Fibroblast of gingiva (primary cell): ENCODE data around the gene NAXD.
"Not testable (repeated sequence)": the region's sequence is repeated elsewhere in the genome, so short reads cannot be mapped to it uniquely, and the experiment has no call there.

Experiments
- DNase-seq: peaks from one replicate; pipeline ENCODE4 v3.0.0-alpha.2; 2011; ENCODE audit warnings: low read depth

NAXD gene

DNA sequence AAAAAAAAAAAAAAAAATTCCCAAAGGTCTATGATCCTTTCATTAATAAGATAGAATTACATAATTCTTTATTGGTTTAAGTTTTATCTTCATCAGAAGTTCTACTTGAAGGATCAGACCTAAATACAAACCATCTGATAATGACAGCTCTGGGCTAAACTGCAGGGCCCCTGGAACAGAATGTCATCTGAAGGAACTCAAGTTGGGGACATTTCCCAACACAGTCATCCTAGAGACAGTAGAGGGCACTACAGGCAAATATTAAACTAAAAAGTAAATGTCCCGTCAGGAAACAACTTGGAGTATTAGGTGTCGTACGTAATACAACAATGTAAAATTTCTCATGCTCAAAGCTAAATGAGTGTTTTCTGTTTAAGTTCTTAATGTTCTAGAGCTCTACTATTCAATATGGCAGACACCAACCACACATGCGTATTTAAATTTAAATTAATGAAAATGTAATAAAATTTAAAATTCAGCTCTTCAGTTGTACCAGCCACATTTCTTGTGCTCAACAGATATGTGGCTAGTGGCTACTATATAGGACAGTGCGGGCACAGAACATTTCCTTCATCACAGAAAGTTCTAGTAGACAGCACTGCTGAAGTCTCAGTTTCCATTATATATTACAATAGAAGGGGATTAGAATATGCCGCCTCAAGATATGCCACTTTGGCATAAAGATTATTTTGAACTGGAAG lies 21.8 kb upstream of the NAXD start:
- DNase-seq: peak; percentile 55

DNA sequence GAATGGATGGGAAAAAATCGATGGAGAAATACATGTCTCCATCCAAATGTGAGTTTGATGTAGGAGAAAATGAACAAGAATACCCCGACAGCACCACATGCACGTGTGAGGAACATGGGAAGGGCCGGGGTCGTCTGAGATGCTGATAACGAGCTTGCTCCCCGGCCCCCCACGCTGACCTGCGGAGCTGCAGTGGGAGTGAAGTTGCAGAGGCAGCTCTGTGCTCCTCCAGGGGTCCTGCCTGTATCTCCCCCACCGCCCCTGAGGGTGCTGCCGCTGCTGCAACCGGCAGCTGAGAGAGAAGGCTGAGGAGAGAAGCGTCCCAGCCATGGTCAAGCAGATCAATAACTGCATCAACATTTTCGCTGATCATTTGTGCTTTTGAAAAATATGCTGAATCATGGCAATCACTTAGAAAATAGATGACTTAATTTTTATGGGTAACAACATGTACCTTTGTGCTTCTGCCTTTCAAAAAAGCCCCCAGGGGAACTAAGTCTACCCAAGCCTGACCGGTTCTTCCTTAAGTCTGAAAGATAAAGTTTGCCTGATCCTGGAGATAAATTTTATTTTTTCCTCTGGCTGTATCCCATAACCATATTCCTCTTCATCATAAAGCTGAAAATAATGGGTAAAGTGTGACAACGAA lies 18.2 kb upstream of the NAXD start:
- DNase-seq: no peak

DNA sequence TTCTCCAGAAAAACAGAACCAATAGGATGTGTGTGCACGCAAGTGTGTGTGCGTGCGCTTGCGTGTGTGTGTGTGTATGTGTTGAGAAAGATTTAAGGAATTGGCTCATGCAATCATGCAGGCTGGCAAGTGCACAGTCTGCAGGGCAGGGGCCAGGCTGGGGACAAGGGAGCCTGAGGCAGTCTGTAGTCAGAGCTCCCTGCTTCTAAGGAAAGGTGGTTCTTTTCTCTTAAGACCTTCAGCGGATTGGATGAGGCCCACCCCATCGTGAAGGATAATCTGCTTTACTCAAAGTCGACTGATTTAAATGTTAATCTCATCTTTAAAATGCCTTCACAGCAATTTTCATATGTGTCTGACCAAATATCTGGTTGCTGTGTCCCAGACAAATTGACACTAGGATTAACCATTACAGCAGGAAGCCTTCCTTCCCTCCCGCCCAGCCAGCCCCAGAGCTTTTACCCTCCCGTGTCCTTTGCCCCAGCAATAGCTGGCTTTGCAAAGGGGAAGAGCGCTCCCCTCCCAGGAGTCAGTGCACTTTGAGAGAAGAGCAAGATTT lies 15.0 kb upstream of the NAXD start:
- DNase-seq: no peak

DNA sequence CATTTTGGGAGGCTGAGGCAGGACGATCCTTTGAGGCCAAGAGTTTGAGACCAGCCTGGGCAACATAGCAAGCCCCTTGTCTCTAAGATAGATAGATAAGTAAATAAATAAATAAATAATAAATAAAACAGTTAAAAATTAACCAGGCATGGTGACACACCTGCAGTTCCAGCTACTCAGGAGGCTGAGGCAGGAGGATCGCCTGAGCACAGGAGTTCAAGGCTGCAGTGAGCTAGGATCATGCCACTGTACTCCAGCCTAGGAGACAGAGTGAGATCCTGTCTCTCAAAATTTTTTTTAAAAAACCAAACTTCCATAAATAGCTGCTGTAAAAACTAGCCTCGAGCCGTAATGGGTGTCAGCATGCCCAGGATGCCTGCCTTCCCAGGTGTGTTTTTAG lies 14.4 kb upstream of the NAXD start:
- no peak for DNase-seq

DNA sequence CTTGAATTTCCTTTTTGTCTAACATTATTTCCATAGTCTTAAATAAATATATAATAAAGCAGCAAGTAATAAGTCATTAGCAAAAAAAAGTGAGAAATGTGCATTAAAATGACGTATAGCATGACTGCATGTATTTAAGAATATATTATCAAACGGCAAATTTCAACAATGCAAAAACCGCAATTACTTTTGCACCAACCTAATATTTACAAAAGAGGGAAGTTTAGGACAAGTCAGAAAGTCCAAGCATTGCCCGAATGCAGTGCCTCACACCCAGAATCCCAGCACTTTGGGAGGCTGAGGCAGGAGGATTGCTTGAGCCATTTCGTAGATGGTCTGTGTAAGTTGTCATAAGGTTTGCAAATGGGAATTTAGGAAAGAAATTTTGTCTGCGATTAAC lies 10.2 kb upstream of the NAXD start:
- no peak for DNase-seq

DNA sequence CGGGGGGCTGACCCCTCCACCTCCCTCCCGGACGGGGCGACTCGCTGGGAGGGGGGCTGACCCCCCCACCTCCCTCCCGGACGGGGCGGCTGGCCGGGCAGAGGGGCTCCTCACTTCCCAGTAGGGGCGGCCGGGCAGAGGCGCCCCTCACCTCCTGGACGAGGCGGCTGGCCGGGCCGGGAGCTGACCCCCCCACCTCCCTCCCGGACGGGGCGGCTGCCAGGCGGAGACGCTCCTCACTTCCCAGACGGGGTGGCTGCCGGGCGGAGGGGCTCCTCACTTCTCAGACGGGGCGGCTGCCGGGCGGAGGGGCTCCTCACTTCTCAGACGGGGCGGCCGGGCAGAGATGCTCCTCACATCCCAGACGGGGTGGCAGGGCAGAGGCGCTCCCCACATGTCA lies 9.1 kb upstream of the NAXD start:
- not testable (repeated sequence) for DNase-seq

DNA sequence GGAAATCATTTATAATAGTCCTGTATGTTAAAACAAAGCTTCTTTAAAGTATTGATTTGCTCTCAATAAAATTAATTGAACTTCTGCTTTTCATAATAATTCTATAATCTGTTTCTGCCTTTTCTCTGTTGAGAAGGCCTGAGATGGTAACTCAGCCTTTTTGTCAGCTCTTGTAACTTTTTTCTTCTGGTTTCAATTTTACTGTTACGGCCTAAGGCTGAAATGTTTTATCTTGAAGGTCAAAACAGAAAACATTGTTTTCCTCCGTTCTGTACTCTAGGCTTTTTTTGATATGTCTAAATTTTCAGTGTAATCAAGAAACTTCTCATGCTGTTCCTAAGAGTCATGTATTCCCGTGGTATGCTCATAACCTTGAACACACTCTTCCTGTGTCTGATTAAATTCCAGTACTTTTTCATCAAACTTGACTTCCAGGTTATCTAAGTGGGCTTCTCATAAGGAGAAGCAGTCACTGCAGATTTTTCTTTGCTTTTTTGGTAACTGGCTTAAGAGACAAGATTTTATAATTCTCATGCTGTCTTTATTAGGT lies 7.6 kb upstream of the NAXD start:
- DNase-seq: no peak

DNA sequence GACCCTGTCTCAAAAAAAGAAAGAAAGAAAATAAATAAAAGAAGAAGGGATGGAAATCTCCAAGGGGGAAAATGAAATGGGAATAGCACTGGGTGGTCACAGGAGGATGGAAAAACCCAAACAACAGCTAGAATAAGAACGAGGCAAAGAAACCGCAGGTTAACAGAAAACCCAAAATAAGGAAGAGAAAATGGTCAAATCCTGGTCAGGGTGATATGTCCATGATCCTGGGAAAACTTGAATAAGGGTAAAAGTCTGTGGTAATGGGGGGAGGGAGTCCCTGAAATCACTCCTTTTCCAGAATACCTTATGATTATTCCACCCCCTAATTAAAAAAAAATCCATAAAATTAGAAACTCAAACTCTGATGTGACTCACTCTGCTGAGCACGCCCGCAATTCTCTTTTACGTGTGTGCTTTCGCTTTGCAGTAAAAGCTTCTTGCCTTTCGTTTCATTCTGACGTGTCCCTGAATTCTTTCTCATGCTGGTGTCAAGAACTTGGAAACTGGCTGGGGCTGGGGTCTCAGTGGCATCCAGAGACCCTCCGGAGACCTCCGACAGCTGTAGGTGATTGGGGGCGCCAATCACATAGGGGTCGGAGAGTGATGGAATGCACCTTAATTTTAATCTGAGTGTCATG lies 4.3 kb upstream of the NAXD start:
- no peak for DNase-seq

DNA sequence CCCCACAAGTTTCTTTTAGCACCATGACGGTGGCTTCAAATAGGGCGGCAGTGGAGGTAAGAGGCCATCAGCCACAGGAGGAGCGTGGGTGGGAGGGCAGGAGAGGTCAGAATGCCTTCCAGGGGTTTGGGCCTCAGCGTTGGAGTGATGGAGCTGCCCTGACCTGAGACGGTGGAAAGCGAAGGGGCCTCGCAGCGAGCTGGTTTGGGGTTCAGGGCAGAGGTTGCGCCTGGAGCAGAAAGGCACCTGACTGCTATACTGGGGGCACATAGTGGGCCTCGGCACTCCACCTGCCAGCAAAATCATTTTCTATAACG lies 382 bp upstream of the NAXD start:
- no peak for DNase-seq

DNA sequence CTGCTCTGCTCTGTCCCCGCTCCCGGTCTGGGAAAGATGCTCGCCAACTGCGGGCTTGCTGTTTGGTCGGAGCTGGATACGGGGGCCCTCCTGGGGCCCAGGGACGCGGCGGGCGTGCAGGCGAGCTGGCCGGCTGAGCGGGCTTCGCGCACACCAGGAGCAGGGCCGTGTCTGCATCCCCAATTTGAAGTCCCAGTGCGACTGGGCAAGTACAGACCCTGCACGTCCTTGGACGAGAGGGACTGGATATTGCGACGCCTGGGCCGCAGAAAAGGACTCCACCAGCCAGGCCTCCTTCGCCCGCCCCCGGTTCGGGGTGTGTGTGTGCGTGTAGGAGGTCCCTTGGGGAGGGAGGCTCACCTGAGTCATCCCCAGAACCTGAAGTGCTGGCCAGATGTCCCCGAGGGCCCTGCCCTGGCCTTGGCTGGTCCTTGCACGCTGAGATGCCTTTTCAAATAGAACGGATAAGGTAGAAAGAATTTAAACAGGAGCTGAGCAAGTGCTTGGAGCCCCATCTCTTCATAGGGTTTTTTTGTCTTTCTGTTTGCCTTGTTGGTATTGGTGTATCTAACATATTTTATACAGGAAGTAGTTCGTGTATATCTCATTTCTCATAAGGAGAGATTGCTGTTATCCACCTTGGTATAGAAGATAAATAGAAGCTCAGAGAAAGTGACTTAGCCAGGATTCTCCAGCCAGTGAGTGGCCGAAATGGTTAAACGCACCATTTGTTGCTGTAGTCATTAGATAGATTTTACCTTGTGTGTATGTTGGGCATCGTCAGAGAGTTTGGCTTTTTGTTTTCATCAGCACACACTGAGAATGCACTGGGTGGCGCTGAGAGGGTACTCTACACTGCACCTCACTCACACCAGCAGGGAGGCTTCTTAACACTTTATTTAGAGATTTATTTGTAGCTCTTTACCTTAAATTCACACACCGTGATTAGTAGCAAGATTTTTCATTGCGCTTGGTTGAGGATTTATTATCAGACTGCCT lies 1.1 kb downstream of the NAXD start:
- peak; percentile 53 for DNase-seq

DNA sequence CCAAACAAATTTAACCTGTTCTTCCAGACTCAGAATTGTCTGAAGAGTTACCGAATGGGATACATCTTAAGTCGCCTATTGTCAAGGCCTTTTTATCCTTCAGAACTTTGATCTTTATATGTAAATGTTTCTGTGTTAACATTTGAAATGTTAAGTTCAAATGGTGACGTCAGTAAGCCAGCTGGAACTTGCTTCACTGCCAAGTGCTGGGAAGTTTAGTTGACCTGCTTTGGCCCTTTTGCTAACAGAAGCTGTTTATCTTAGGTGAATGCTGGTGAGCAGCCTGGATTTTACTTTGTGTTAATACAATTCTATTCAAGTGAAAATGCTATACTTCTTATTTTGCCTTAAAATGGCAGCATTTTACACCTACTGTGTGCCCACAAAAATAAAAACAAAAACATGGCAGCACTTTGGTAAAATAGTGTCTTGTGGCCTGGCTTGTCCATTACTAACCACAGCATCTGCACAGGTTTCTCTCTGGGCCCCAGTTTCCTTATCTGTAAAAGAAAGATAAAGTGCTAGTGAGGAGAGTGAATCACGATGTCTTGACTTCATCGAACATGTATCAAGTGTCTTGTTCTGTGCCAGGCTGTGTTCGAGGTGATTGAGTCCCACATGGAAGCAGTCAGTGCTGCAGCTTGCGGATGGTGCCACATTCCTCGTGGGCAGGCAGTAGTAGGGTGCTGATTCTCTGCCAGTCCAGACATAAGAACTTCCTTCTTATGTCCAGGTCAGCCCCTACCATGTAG lies 2.2 kb downstream of the NAXD start:
- peak; percentile 65 for DNase-seq

DNA sequence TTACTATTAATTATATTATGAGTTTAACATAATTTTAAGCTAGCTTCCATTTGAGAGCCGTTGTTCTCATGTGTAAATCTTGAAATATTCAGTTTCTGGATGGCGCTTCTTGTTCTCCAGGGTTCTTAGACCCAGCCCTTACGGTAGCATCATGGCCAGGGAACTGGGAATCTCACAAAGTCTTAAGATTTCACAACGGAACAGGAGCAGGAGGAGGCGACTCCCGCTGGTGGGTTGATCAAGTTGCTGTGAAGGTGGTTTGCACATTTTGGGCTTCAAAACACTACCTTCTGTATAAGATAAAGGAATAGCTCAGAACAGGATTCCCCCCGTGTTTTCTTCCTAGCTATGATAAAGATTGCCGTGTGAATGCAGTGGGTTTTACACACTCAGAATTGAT lies 2.8 kb downstream of the NAXD start:
- peak; percentile 52 for DNase-seq

DNA sequence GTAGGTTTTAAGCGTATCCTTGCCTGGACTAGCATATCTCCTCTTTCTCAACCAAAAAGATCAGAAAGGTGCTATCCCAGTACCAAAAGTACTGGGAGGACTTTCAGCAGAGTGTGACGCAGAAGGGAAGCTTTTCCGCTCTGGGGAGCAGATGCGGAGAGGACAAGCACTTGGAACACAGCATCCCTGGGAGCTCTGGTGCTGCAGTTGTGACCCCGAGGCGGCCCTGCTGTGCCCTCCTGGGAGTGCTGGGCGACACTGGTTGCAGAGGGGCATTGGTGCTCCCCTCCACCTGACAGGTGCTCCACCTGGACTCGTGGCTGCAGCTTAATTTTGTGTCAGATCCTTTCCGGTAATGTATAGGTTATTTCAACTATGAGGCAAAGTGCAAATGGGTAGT lies 3.4 kb downstream of the NAXD start:
- DNase-seq: no peak

DNA sequence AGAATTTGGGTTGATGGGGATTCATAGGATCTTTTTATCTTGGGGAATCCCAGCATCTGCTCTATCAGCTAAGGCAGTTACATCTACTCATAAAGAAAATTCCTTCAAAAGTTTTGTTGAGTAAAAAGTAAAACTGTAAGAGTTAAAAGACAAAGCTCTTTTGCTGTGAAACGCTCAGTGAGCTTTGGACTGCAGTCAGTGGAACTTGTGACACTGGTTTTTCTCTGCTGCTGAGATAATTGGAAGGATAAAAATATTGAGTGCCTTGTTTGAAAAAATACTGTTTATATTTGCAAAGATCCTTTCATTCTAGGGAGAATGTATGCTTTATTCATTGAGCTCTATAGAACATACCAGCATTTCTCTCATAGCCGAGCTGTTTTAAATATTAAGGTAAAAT lies 5.3 kb downstream of the NAXD start:
- DNase-seq: no peak

DNA sequence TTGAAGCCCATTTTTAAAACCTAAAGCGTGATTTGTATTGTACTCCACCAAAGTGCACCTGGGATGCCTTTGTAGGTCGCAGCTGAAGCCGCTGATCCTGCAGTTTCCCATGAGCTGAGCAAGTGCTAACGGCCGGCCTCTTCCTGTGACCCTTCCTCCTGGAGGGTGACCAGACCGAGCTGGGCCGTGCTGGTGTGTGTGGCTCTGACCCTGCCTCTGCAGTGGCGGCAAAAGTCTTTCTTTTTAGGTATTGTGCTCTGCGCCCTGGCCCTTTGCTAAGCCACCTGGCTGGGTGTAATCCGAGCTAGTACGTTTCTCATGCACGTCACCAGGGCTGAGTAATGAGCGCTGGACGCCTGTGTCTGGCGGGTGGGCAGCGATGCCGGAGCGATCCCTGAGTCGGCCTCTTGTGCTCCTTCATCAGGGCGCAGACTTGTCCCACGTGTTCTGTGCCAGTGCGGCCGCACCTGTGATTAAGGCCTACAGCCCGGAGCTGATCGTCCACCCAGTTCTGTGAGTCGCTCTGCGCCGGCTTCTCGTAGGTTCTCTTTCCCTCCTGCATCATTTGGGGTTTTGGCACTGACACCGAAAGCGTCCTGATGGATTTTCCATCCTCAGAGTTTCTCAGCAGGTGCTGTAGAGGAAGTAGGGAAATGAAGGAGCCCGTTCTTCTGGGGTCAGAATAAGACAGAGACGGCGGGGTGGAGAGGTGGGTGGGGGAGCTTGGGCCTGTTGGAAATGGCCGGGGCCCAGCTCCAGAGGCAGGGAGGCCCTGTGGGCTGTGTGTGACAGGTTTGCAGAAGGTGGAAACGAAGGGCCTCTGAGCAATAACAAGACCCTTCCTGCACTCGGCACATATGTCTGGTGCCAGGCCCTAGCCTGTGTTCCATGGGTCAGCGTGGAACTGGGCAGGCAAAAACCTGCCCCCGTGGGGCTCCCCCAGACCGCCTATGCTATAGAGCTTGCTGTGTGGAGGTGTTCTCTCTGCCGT lies 9.7 kb downstream of the NAXD start:
- DNase-seq: no peak

DNA sequence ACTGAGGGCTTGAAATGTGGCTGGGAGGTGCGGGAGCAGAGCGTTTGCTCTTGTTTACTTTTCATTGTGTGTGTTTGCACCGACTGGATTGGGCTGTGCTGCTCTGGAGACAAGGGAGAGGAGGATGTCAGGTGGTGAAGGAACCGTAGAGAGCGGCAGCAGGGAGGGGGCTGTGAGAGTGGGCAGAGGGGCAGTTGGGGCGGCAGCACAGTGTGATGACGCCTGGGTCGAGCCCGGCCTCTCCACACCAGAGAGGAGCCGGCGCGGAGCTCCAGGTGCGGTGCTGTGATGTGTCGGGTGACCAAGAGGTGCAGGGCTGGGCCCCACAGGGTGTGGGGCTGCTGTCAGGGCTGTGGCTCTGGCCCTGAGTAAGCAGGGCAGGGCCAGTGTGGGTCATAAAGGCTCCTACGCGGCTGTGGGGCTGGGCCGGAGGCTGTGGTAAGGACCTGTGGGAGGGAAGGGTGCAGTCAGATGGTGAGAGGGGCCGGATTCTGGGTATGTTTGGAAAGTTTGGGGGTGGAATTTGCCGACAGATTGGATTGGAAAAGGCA lies 10.5 kb downstream of the NAXD start:
- no peak for DNase-seq

DNA sequence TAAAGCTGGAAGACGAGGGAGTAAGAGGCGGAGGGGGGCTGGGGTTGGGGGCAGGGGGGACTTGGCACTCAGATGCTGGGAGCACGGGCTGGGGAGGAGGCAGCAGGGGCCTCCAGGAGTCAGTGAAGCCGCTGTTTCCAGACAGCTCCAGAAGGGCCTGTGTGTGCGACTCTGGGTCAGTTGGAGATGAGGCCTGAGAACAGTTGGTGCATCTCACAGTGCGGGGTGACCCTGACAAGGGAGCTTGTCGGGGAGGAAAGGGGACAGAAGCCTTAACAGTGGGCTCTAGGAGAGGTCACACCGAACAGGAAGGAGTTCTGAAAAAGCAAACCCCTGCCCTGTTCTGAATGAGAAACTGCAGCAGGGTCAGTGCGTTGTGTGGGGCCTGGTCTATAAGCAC lies 11.2 kb downstream of the NAXD start:
- no peak for DNase-seq

DNA sequence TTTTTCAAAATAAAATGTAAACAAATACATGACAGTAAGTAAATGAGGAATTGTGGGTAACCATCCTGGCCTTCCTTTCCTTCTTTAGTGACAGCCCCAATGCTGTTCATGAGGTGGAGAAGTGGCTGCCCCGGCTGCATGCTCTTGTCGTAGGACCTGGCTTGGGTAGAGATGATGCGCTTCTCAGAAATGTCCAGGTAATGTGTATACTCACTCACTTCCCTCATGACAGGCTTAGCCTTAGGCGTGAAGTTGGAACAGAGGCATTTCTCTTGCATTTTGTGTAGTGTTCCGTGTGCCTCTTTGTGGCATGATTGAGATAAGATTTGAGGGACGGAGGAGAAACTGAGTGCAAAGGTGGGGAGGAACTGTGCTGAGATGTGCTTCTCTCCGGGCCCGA lies 12.0 kb downstream of the NAXD start:
- DNase-seq: no peak

DNA sequence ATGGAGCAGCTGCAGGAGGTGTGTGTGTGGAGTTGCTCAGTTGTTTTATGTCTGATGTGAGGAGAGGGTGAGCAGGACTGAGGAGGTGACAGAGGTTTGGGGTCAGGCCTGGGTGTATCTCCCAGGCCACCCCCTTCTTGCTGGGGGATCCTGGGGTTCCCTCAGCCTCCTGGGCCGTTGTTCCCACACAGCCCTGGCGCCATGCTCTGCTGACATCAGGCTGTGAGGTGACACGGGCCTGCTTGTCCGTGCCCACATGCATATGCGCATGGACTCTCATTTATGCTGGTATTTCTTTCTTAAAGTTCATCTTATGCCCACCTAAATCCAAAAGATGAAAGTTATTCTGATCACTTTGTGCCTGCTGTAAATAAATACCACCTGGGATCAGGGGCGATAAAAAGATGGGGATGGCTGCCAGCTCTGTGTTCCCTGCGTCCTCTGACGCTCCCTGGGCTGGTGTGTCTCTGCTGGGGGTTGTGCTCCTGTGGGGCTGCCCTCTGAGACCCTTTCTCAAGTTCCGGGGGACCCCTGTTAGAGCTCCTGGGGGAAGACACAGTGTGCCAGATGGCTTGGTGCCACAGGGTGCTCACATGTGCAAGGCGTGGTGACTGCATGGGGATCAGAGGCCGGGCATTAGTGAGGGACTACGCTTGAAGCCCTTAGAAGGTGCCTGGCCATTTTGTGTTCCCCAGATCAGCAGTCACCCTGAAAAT lies 12.6 kb downstream of the NAXD start:
- no peak for DNase-seq
